ACC112 (cell line): ENCODE data around the gene SLC27A2.
A peak's percentile ranks its signal among the peaks of the same experiment; 100 is the strongest.
"Not testable (repeated sequence)": the region's sequence is repeated elsewhere in the genome, so short reads cannot be mapped to it uniquely, and the experiment has no call there.

Experiments
- H2AFZ ChIP-seq: fragments of 200-600 bp; sonication (generic); one replicate; pipeline ENCODE4 v1.6.0; 2017; ENCODE audit warnings: antibody characterized with exemption, low read length; ENCODE audit not compliant: unreplicated experiment
- H3K27ac ChIP-seq: fragments of 200-600 bp; sonication (generic); 2 replicates; pipeline ENCODE4 v1.5.1; 2014; ENCODE audit warnings: low read depth, mild to moderate bottlenecking, antibody characterized with exemption, low read length, moderate library complexity
- H3K27me3 ChIP-seq: fragments of 200-600 bp; sonication (generic); 2 replicates; pipeline ENCODE4 v1.6.1; 2014; ENCODE audit warnings: mild to moderate bottlenecking, antibody characterized with exemption, low read length, moderate library complexity, mixed read lengths; ENCODE audit not compliant: insufficient read depth
- H3K36me3 ChIP-seq: fragments of 200-600 bp; sonication (generic); 2 replicates; pipeline ENCODE4 v1.6.1; 2016; ENCODE audit warnings: mild to moderate bottlenecking, antibody characterized with exemption, low read length, moderate library complexity, mixed read lengths; ENCODE audit not compliant: insufficient read depth
- H3K4me1 ChIP-seq: fragments of 200-600 bp; sonication (generic); one replicate; pipeline ENCODE4 v1.6.1; 2016; ENCODE audit warnings: low read length, mixed read lengths; ENCODE audit not compliant: insufficient read depth, unreplicated experiment, control insufficient read depth
- H3K4me3 ChIP-seq: fragments of 200-600 bp; sonication (generic); 2 replicates; pipeline ENCODE4 v1.5.1; 2014; ENCODE audit warnings: mild to moderate bottlenecking, low read depth, low read length
- H3K79me2 ChIP-seq: fragments of 200-600 bp; sonication (generic); one replicate; pipeline ENCODE4 v1.6.0; 2016; ENCODE audit warnings: low read length; ENCODE audit not compliant: control insufficient read depth, unreplicated experiment, insufficient read depth

The SLC27A2 gene

DNA sequence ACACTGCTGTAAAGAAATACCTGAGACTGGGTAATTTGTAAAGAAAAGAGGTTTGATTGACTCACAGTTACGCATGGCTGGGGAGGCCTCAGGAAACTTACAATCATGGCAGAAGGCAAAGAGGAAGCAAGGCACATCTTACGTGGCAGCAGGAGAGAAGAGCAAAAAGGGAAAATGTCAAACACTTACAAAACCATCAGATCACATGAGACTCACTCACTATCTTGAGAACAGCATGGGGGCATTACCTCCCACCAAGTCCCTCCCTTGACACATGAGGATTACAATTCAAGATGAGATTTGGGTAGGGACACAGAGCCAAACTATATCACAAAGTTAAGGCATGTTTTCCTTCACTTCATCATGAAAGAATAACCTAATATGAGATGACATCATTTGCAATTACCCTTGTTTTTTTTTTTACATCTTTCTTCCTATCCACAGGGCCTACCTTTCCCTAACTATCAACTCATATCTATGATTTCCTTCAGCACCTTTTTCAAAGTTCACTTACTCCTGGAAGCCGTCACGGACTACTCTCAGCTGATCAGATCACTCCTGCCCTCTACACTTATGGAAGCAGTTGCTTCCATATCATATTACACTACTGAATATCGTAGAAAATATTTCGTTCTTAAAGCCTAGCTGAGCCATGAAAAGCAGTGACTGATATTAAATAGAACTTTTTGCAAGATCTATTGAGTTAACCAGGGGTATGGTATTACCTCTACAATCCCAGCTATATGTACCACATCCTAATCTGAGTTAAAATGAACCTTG, 37.5 kb upstream of the SLC27A2 start:
- peak overlapping the region; percentile 29; the same call in 1 of the 2 replicates for H3K27ac ChIP-seq
- H3K79me2 ChIP-seq: no peaks in the 10 kb centered on the region
- H3K27me3 ChIP-seq: no peaks in the 10 kb centered on the region
- peak overlapping the region; percentile 47 for H2AFZ ChIP-seq
- no peak overlapping the region for H3K4me3 ChIP-seq
- peaks cover 17% of the 10 kb centered on the region for H3K4me1 ChIP-seq
- no peaks in the 10 kb centered on the region for H3K36me3 ChIP-seq

- Histone ChIP-seq H3K79me2 (no peaks in the 10 kb centered on the region), H3K4me1 (peaks cover 17% of the 10 kb centered on the region), H3K27me3 (no peaks in the 10 kb centered on the region), H3K36me3 (no peaks in the 10 kb centered on the region), H3K27ac (peak overlapping the region; percentile 29; the same call in 1 of the 2 replicates), H2AFZ (peak overlapping the region; percentile 16), H3K4me3 (no peak overlapping the region)
Observed at GRCh38 chr15:50145451-50145872, 36.5 kb upstream of the SLC27A2 start.

GRCh38 chr15:50146632-50147031, 35.4 kb upstream of the SLC27A2 start:
- Histone ChIP-seq H3K27me3 (no peaks in the 10 kb centered on the region), H3K36me3 (no peaks in the 10 kb centered on the region), H2AFZ (peak overlapping the region; percentile 28), H3K4me1 (peaks cover 17% of the 10 kb centered on the region), H3K4me3 (no peak overlapping the region), H3K79me2 (no peaks in the 10 kb centered on the region), H3K27ac (no peak overlapping the region)

DNA sequence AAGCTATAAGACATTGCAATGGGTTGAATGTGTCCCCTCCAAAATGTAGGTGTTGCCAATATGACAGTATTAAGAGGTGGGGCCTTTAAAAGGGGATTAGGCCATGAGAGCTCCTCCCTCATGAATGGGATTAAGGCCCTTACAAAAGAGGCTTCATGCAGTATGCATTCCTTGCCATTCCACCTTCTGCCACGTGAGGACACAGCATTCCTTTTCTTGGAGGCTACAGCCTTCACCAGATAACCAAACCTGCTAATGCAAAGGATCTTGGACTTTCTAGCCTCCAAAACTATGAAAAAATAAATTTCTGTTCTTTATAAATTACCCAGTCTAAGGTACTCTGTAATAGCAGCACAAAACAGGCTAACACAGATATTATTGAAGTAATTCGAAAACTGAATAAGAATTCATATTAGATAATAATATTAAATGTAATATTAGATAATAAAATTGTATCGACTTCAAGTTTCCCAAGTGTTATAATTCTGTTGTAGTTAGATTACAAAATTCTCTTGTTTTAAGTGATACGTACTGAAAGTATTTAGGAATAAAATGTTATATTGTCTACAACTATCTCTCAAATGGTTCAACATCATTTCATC, 33.5 kb upstream of the SLC27A2 start:
- H2AFZ ChIP-seq: no peak overlapping the region
- H3K79me2 ChIP-seq: no peaks in the 10 kb centered on the region
- peaks cover 17% of the 10 kb centered on the region for H3K4me1 ChIP-seq
- no peaks in the 10 kb centered on the region for H3K36me3 ChIP-seq
- no peak overlapping the region for H3K4me3 ChIP-seq
- no peak overlapping the region for H3K27ac ChIP-seq
- no peaks in the 10 kb centered on the region for H3K27me3 ChIP-seq

- Histone ChIP-seq H3K27me3 (no peaks in the 10 kb centered on the region), H3K4me1 (peaks cover 17% of the 10 kb centered on the region), H3K36me3 (no peaks in the 10 kb centered on the region), H2AFZ (peak overlapping the region; percentile 15), H3K79me2 (no peaks in the 10 kb centered on the region), H3K27ac (no peak overlapping the region), H3K4me3 (no peak overlapping the region)
Observed at GRCh38 chr15:50149090-50149489, 32.9 kb upstream of the SLC27A2 start.

DNA sequence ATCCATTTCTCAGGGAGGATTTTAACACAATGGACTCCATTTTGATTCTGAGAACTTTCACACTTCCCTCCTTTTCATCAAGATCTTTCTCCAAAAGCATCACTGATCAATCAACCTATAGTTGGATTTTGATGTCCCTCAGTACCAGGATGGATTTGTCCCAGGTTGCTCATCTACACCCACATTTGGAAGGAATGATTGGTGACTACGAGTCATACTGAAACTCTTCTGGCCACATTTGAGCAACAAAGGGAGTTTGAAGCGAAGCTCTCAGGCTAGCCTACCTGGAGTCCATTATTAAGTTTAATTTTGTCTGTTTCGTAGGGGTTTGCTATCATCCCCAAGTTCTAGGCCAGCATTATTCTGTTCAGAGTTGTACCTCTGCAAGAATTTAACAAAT, 31.6 kb upstream of the SLC27A2 start:
- Histone ChIP-seq H3K36me3 (no peaks in the 10 kb centered on the region), H3K4me3 (no peak overlapping the region), H3K27me3 (no peaks in the 10 kb centered on the region), H3K27ac (no peak overlapping the region), H3K4me1 (peaks cover 9% of the 10 kb centered on the region), H3K79me2 (no peaks in the 10 kb centered on the region), H2AFZ (no peak overlapping the region)

GRCh38 chr15:50150851-50151250, 31.1 kb upstream of the SLC27A2 start:
- Histone ChIP-seq H3K27ac (no peak overlapping the region), H2AFZ (no peak overlapping the region), H3K4me3 (no peak overlapping the region), H3K4me1 (peaks cover 6% of the 10 kb centered on the region), H3K27me3 (no peaks in the 10 kb centered on the region), H3K36me3 (no peaks in the 10 kb centered on the region), H3K79me2 (no peaks in the 10 kb centered on the region)

GRCh38 chr15:50151476-50151875, 30.5 kb upstream of the SLC27A2 start:
- Histone ChIP-seq H3K4me1 (peaks cover under 1% of the 10 kb centered on the region), H3K27me3 (no peaks in the 10 kb centered on the region)

DNA sequence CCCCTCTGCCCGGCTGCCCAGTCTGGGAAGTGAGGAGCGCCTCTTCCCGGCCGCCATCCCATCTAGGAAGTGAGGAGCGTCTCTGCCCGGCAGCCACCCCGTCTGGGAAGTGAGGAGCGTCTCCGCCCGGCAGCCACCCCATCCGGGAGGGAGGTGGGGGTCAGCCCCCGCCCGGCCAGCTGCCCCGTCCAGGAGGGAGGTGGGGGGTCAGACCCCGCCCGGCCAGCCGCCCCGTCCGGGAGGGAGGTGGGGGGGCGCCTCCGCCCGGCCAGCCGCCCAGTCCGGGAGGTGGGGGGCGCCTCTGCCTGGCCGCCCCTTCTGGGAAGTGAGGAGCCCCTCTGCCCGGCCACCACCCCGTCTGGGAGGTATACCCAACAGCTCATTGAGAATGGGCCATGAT, 23.8 kb upstream of the SLC27A2 start:
- not testable (repeated sequence) for H3K4me1 ChIP-seq, H3K27me3 ChIP-seq, H2AFZ ChIP-seq, H3K27ac ChIP-seq, H3K79me2 ChIP-seq, H3K36me3 ChIP-seq, H3K4me3 ChIP-seq

More at GRCh38 chr15:50151476-50151875, 30.5 kb upstream of the SLC27A2 start:
- H3K79me2 ChIP-seq: no peaks in the 10 kb centered on the region
- no peak overlapping the region for H2AFZ ChIP-seq
- no peaks in the 10 kb centered on the region for H3K36me3 ChIP-seq
- no peak overlapping the region for H3K27ac ChIP-seq
- no peak overlapping the region for H3K4me3 ChIP-seq

- Histone ChIP-seq H3K36me3 (no peaks in the 10 kb centered on the region), H3K27ac (no peak overlapping the region), H3K27me3 (no peaks in the 10 kb centered on the region), H3K4me1 (peaks cover 35% of the 10 kb centered on the region), H3K79me2 (no peaks in the 10 kb centered on the region), H2AFZ (no peak overlapping the region), H3K4me3 (no peak overlapping the region)
Observed at GRCh38 chr15:50162969-50163718, 18.9 kb upstream of the SLC27A2 start.
